ENCODE data around the gene SLC38A7.

Gene SLC38A7

DNA sequence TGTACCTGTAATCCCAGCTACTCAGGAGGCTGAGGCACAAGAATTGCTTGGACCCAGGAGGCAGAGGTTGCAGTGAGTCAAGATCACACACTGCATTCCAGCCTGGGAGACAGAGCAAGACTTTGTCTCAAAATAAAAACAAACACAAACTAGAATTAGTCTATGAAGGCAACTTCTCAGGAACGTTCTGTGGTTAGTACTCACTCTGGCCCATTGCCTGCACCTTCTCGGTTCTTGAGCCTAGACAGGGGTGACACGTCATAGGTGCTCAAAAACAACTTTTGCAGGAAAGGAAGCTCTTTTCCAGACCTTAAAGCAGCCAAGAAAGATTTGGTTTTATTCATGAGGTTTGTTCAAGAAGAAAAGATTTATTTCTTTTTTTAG lies 32.6 kb downstream of the SLC38A7 start:
- H3K4me3 ChIP-seq (ENCODE audit: low read depth, low read length), result no peak overlapping the region
- TF ChIP-seq, protein P1, sequence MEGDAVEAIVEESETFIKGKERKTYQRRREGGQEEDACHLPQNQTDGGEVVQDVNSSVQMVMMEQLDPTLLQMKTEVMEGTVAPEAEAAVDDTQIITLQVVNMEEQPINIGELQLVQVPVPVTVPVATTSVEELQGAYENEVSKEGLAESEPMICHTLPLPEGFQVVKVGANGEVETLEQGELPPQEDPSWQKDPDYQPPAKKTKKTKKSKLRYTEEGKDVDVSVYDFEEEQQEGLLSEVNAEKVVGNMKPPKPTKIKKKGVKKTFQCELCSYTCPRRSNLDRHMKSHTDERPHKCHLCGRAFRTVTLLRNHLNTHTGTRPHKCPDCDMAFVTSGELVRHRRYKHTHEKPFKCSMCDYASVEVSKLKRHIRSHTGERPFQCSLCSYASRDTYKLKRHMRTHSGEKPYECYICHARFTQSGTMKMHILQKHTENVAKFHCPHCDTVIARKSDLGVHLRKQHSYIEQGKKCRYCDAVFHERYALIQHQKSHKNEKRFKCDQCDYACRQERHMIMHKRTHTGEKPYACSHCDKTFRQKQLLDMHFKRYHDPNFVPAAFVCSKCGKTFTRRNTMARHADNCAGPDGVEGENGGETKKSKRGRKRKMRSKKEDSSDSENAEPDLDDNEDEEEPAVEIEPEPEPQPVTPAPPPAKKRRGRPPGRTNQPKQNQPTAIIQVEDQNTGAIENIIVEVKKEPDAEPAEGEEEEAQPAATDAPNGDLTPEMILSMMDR (IDR thresholded peaks at IDR 0.05; ENCODE audit: low read depth, low read length), result no peak
- DNase-seq (ENCODE audit: low read depth, low spot score), result peak; percentile 59
- in situ Hi-C loops (cut with HindIII; ENCODE audit: low sequenced_read_pairs), result no loop called here

DNA sequence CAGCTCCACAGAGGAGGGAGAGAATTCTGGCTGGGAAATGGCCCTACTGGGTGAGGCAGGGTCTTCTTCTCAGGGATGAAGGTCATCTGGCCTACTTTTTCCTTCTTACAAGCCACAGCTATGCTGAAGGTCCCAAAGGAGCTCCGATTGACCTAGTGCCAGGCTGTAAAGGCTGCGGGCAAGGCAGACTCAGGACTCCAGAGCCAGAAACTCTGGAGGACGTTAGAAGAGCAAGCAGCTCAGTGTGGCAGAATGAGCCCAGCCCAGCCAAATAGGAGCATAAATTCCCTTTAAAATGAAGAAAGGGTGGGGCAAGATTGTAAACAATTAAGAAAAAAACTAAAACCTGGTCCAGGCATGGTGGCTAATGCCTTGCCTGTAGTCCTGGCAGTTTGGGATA lies 34.9 kb downstream of the SLC38A7 start:
- TF ChIP-seq, protein P1 (IDR thresholded peaks at IDR 0.05; ENCODE audit: low read depth, low read length), result no peak
- no peak for DNase-seq (ENCODE audit: low read depth, low spot score)
- in situ Hi-C loops (cut with HindIII; ENCODE audit: low sequenced_read_pairs), result no loop called here
- no peak overlapping the region for H3K4me3 ChIP-seq (ENCODE audit: low read depth, low read length)

DNA sequence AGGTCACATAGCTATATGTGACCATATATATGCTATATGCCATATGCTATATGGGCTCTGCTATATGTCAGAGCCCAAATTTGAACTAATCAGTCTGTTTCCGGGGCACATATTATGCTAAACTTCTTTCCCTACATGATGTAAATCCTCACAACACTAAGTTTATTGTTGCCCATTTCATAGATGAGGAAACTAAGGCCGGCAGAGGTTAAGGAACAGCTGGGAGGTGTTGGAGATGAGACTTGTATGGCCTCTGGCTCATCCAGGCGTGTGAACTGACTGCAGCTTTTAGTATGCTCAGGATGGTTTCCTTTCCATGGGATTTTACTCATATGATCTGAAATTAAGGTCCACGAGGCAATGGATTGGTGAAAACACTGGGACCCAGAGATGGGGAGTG lies 37.5 kb downstream of the SLC38A7 start:
- TF ChIP-seq, protein P1 (IDR thresholded peaks at IDR 0.05; ENCODE audit: low read depth, low read length), result no peak
- no peak overlapping the region for H3K4me3 ChIP-seq (ENCODE audit: low read depth, low read length)
- DNase-seq (ENCODE audit: low read depth, low spot score), result no peak
- in situ Hi-C loops (cut with HindIII; ENCODE audit: low sequenced_read_pairs), result no loop called here

DNA sequence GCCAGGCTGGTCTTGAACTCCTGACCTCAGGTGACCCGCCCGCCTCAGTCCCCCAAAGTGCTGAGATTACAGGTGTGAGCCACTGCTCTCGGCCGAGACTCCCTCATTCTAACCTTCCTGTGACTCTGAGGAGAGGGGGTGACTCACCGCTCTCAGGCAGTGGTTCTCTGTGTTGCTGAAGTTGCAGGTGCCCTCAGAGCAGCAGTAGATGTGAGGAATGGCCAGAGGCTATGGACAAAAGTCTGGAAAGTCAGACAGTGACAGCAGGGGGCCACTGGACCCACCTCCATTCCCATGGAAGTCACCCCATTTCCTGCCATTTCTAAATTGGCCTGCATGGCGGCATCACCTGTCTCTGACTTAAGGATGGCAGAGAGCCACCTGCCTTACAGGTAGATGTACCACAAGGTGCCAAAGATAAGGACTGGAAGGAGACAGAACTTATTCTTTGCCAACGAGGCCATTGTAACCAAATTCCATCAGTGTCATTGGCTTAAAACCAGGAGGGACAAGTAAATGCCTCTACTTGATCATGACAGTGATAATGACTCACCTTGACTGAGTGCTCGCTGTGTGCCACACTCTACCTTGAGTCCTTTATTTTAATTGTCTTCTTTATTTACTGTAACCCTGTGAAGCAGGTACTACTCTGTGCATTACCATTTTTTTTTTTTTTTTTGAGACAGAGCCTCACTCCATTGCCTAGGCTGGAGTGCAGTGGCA lies 39.6 kb downstream of the SLC38A7 start:
- no peak overlapping the region for H3K4me3 ChIP-seq (ENCODE audit: low read depth, low read length)
- TF ChIP-seq, protein P1 (IDR thresholded peaks at IDR 0.05; ENCODE audit: low read depth, low read length), result no peak
- no peak for DNase-seq (ENCODE audit: low read depth, low spot score)
- in situ Hi-C loops (cut with HindIII; ENCODE audit: low sequenced_read_pairs), result no loop called here

DNA sequence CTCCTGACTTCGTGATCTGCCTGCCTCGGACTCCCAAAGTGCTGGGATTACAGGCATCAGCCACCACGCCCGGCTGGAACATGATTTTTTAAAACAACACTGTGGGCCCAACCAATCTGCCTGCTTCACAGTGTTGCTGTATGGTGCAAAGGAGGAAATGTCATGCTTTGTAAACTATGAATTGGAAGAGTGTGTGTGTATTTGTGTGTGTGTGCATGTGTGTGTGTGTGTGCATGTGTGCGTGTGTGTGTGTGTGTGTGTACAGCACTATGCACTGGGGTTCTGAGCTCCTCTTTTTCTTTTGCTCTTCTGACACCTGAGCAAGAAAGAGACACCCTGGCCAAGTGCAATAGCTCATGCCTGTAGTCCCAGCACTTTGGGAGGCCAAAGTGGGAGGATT lies 40.5 kb downstream of the SLC38A7 start:
- H3K4me3 ChIP-seq (ENCODE audit: low read depth, low read length), result no peak overlapping the region
- in situ Hi-C loops (cut with HindIII; ENCODE audit: low sequenced_read_pairs), result no loop called here
- no peak for DNase-seq (ENCODE audit: low read depth, low spot score)
- TF ChIP-seq, protein P1 (IDR thresholded peaks at IDR 0.05; ENCODE audit: low read depth, low read length), result no peak

DNA sequence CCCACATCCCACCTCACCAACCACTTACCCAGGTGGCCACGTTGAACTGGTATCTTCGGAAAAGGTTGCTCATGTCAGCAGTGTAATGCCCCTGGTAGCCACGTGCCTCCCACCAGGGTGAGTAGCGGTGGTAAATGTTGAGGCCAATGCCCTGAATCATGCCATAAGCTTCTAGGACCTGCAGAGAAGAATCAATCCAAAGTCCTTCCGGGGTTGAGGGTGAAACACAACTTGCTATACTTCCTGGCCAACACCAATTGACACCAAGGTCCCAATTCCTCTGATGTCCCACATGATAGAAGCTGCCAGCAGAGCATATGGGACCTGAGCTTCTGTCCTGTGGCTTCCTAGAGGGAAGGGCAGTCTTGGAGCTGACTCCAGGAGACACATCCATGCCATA lies 43.6 kb downstream of the SLC38A7 start:
- TF ChIP-seq, protein P1 (IDR thresholded peaks at IDR 0.05; ENCODE audit: low read depth, low read length), result no peak
- in situ Hi-C loops (cut with HindIII; ENCODE audit: low sequenced_read_pairs), result no loop called here
- no peak overlapping the region for H3K4me3 ChIP-seq (ENCODE audit: low read depth, low read length)
- DNase-seq (ENCODE audit: low read depth, low spot score), result no peak
